ENCODE measurements around the gene C1orf35.
"Not testable (repeated sequence)": the region's sequence is repeated elsewhere in the genome, so short reads cannot be mapped to it uniquely, and the experiment has no call there.

The C1orf35 gene

GRCh38 chr1:228142155-228142691 lies 39.1 kb upstream of the C1orf35 start:
- no peak for DNase-seq (ENCODE audit: low read depth)

- DNase-seq (ENCODE audit: low read depth), result no peak
Measured at GRCh38 chr1:228141226-228142044, 38.3 kb upstream of the C1orf35 start.

- DNase-seq (ENCODE audit: low read depth), result no peak
Measured at GRCh38 chr1:228140724-228141225, 37.6 kb upstream of the C1orf35 start.

GRCh38 chr1:228139931-228140723 lies 37.0 kb upstream of the C1orf35 start, which contains the start of gene GUK1:
Gene GUK1, plus strand, starts transcription at chr1:228140279. Its CDS starts 24 bp downstream, at chr1:228140303.
- peak; percentile 100 for DNase-seq (ENCODE audit: low read depth)

GRCh38 chr1:228139406-228139930 lies 36.3 kb upstream of the C1orf35 start:
- DNase-seq (ENCODE audit: low read depth), result no peak

GRCh38 chr1:228136901-228137300 lies 33.8 kb upstream of the C1orf35 start:
- no peak for DNase-seq (ENCODE audit: low read depth)

- no peak for DNase-seq (ENCODE audit: low read depth)
Measured at GRCh38 chr1:228134591-228134990, 31.5 kb upstream of the C1orf35 start.

GRCh38 chr1:228131766-228132165 lies 28.6 kb upstream of the C1orf35 start:
- DNase-seq (ENCODE audit: low read depth), result no peak

GRCh38 chr1:228125185-228125584 lies 22.1 kb upstream of the C1orf35 start:
- no peak for DNase-seq (ENCODE audit: low read depth)

- DNase-seq (ENCODE audit: low read depth), result no peak
Measured at GRCh38 chr1:228123505-228123904, 20.4 kb upstream of the C1orf35 start.

- DNase-seq (ENCODE audit: low read depth), result no peak
Measured at GRCh38 chr1:228122921-228123441, 19.9 kb upstream of the C1orf35 start.

- DNase-seq (ENCODE audit: low read depth), result no peak
Measured at GRCh38 chr1:228120857-228121489, 17.8 kb upstream of the C1orf35 start.

- DNase-seq (ENCODE audit: low read depth), result no peak
Measured at GRCh38 chr1:228120351-228120750, 17.2 kb upstream of the C1orf35 start.

GRCh38 chr1:228118040-228118439 lies 14.9 kb upstream of the C1orf35 start:
- DNase-seq (ENCODE audit: low read depth), result no peak

GRCh38 chr1:228117335-228117734 lies 14.2 kb upstream of the C1orf35 start:
- DNase-seq (ENCODE audit: low read depth), result no peak

GRCh38 chr1:228114827-228115226 lies 11.7 kb upstream of the C1orf35 start:
- DNase-seq (ENCODE audit: low read depth), result no peak

GRCh38 chr1:228112617-228113016 lies 9.5 kb upstream of the C1orf35 start:
- DNase-seq (ENCODE audit: low read depth), result no peak

GRCh38 chr1:228112167-228112566 lies 9.0 kb upstream of the C1orf35 start:
- DNase-seq (ENCODE audit: low read depth), result no peak

- not testable (repeated sequence) for DNase-seq (ENCODE audit: low read depth)
Measured at GRCh38 chr1:228111315-228111714, 8.2 kb upstream of the C1orf35 start.

- DNase-seq (ENCODE audit: low read depth), result no peak
Measured at GRCh38 chr1:228110556-228110955, 7.4 kb upstream of the C1orf35 start.

GRCh38 chr1:228109962-228110488 lies 6.9 kb upstream of the C1orf35 start:
- no peak for DNase-seq (ENCODE audit: low read depth)
